Prostate gland (tissue), 2 donors: ENCODE measurements around the gene NR6A1.

Source experiments
- POLR2A ChIP-seq: fragments of 450-650 bp; IDR thresholded peaks from one replicate; pipeline ENCODE4 v1.6.1; 2016; ENCODE audit warnings: antibody characterized with exemption, mild to moderate bottlenecking
- POLR2AphosphoS5 ChIP-seq: sonication (generic); formaldehyde crosslinking; IDR thresholded peaks from one replicate; pipeline ENCODE4 v1.6.1; 2017; ENCODE audit warnings: antibody characterized with exemption
- TF ChIP-seq, protein P1 (sequence below), 4 experiments: fragments of 200-600 bp in 2 of 4; fragments of 450-650 bp in 2 of 4; sonication (generic) in 2 of 4; IDR thresholded peaks; 1 replicate in 3 of 4; 2 replicates in 1 of 4; pipeline ENCODE4 v1.5.1; 2016 to 2019; ENCODE audit warnings: antibody characterized with exemption in 4 of 4, mild to moderate bottlenecking in 2 of 4, moderate library complexity in 2 of 4

DNA sequence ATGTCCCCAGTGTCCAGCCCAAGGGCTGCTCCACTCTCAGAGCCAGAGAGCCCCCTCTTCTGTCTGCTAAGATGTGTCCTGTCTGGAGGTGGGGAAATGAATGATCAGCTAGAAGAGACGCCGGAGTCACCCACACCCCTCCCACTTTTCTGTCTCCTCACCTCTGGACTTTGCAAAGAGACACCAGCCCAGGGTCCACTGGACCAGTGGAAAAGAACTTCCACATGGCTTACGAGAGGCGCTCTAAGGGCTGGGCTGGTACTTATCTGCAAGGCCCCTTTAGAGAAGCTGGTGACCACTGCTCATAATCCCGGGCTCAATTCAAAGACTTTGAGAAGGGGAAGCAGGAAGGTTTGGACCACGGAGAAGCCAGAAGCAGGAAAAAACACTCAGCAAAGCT is 273.1 kb downstream of the NR6A1 start:
- TF ChIP-seq, protein P1, sequence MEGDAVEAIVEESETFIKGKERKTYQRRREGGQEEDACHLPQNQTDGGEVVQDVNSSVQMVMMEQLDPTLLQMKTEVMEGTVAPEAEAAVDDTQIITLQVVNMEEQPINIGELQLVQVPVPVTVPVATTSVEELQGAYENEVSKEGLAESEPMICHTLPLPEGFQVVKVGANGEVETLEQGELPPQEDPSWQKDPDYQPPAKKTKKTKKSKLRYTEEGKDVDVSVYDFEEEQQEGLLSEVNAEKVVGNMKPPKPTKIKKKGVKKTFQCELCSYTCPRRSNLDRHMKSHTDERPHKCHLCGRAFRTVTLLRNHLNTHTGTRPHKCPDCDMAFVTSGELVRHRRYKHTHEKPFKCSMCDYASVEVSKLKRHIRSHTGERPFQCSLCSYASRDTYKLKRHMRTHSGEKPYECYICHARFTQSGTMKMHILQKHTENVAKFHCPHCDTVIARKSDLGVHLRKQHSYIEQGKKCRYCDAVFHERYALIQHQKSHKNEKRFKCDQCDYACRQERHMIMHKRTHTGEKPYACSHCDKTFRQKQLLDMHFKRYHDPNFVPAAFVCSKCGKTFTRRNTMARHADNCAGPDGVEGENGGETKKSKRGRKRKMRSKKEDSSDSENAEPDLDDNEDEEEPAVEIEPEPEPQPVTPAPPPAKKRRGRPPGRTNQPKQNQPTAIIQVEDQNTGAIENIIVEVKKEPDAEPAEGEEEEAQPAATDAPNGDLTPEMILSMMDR (IDR thresholded peaks at IDR 0.05), result no peak
- TF ChIP-seq POLR2A (no peak), POLR2AphosphoS5 (no peak)
